GM18507 (cell line): ENCODE results near the gene EEF1AKMT3.

Source experiments
- DNase-seq: peaks from one replicate; pipeline ENCODE4 v3.0.0; 2011; ENCODE audit warnings: low read depth; ENCODE audit not compliant: insufficient read length; ENCODE audit errors: extremely low spot score
- FAIRE-seq: peaks from 2 replicates; lab custom pipeline; 2011; peaks lifted over from hg19 to GRCh38; lab: Jason Lieb, UNC

EEF1AKMT3 gene

DNA sequence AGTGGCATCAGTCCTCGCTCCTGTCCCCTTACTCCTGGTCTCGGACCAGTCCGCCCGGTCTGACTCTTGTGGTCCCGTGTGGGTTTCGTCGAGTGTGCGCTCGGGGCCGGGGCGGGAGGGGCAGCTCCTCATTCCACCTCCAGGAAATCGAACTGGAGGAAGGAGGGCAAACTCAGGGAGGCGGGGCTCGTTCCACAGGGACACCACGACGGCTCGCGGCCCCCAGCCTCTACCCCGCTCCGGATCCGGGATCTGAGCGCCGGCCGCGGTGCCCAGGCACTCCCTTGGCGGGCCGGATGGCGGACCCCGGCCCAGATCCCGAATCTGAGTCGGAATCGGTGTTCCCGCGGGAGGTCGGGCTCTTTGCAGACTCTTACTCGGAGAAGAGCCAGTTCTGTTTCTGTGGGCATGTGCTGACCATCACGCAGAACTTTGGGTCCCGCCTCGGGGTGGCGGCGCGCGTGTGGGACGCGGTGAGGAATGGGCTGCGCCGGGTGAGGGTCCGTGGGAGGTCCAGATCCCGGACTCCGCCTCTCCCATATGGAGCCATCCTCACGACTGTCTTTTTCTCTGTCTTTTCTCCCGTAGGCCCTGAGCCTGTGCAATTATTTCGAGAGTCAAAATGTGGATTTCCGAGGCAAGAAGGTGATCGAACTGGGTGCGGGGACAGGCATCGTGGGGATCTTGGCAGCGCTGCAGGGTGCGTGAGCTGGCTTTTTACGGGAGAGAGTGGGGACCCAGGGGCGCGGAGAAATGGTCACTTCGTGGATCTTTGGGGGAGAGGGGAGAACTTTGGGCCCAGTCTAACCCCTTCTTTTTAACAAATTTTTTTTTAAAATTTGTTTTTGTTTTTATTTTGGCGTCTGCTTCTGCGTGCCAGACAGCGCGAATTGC, at the start of gene EEF1AKMT3:
Gene EEF1AKMT3, plus strand, starts transcription at position 186 of the 894 bp plus-strand sequence. Its CDS starts 111 bp downstream, at position 297.
- no peak for DNase-seq
- no peak for FAIRE-seq

GRCh38 chr12:57722716-57723629, 49.4 kb upstream of the EEF1AKMT3 start:
- FAIRE-seq (no peak), DNase-seq (no peak)

GRCh38 chr12:57723630-57723962, 48.8 kb upstream of the EEF1AKMT3 start:
- no peak for FAIRE-seq

DNA sequence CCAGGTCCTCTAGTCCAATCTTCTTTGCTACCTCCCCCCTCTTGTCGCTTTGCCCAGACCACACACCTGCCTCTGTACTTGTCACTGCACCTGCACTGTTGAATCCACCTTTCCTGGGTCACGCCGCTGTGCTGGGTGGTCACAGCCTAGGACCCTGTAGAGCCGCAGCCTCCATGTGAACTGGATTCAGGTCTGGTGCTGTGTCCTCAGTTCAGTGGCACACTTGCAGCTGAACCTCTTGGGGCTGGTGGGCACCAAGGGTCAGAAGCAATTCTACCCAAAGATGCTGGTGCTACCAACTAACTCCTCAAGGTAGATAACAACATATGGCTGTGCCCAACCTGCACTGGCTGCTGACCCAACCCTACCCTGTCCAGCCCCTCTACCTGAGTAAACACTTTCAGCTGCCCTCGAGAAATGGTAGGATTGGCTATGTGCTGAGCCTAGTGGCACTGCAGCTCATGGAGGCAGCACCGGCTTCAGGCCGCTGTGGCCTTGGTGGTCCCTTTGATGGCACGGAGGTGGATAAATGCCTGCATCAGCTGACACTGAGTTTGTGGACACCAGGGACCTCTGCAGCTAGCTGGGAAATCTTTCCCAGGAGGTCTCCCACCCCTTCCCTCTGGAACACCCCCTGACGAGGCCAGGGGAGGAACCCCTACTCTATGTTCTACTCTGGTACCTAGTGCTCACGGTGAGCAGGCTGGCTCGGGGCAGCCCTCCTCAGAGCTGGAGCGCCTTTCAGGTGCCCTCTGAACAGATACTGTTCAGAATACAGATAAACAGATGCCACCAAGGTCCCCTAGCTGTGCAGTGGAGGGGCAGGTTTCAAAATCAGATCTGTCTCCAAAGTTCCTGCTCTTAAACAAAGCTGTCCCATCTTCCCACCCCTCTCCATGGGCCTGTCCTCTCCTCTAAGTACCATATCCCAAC, 48.1 kb upstream of the EEF1AKMT3 start:
- FAIRE-seq, result no peak
- DNase-seq, result no peak

More at GRCh38 chr12:57723630-57723962, 48.8 kb upstream of the EEF1AKMT3 start:
- no peak for DNase-seq

DNA sequence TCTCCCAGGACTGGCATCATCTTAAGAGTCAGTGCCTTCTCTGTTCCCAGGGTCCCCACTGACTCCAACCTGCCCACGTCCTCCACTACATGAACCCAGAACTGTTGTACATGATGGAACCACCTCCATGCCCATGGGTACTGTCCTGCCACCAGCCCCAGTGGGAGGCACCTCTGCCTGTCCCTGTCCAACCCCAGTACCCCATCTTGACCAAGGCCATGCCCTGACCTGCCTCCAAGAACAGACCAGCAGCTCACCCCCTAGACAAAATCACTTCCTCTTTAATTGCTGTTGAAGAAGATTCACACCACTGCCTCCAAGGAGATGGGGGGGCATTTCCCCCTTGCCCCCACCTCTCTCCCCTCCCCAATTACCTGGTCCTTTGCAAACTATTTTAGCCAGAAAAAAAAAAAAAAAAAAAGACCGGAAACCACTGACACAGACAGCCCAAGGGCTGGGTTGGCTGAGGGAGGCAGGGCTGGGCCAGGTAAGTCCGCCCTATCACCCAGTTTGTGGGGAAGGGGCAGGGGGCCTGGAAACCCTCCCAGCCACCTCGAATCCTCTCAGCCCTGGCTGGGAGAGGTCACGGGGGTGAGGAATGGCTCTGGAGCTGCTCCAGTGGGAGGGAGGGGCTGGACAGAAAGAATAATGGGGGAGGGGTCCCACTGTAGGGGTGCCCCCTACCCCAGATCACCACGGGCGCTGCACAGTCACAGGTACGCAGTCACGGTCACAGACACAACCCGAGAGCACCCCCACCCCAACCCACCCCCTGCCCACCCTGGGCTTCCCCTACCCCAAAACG, 47.3 kb upstream of the EEF1AKMT3 start:
- DNase-seq, result no peak
- no peak for FAIRE-seq

DNA sequence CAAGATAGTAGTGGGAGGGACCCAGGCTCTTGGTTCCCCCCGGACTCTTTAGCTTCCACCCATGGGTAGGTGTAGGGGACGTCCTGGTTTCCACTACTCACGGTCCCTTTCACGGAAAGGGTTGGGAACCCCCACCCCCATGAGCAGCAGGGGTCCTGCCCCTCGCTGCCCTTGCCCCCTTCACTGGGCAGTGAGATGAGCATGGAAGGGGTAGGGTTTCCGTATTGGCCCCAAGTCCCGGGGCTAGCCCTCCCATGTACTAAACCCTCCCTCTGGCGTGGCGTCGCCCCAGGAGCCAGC, 46.6 kb upstream of the EEF1AKMT3 start:
- FAIRE-seq (no peak), DNase-seq (no peak)

- FAIRE-seq, result no peak
- no peak for DNase-seq
Measured at GRCh38 chr12:57726151-57726883, 46.1 kb upstream of the EEF1AKMT3 start.

- FAIRE-seq (no peak), DNase-seq (no peak)
Measured at GRCh38 chr12:57726884-57727757, 45.3 kb upstream of the EEF1AKMT3 start.

DNA sequence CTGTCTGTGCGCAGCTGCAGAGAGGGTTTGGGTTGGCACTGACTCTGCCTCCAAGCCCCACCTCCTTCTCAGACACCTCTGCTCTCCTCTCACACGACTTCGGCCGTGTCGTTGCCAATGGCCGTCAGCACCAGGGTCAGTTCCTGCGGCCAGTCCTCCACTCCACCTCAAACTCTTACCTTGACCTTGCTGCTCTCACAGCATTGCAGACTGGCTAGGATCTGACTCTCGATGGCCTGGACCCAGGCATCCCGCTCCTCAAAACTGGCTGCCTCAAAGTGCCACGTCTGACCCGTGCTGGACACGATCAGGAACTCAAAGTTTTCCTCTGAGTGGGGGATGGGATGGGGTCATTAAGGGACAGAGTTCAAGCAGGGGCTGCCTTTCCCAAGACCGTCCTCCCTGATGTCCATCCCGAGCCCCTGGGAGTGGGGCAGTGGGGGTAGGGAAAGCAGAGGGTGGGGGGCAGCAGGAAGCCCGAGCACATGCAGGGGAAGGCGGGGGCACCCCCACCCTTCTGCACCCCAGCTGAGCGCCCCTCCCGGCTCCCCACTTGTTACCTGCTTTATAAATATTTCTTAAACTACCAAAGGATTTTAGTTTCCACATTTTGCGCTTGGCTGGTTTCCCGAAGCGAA, 44.5 kb upstream of the EEF1AKMT3 start:
- FAIRE-seq (no peak), DNase-seq (no peak)

GRCh38 chr12:57729321-57729844, 43.0 kb upstream of the EEF1AKMT3 start:
- FAIRE-seq (no peak), DNase-seq (no peak)

GRCh38 chr12:57730336-57731067, 41.9 kb upstream of the EEF1AKMT3 start:
- DNase-seq, result no peak

GRCh38 chr12:57731411-57732080, 40.9 kb upstream of the EEF1AKMT3 start:
- no peak for FAIRE-seq
- no peak for DNase-seq

More at GRCh38 chr12:57730336-57731067, 41.9 kb upstream of the EEF1AKMT3 start:
- FAIRE-seq, result no peak

GRCh38 chr12:57732270-57732669, 40.1 kb upstream of the EEF1AKMT3 start:
- DNase-seq, result no peak

GRCh38 chr12:57732726-57733593, 39.5 kb upstream of the EEF1AKMT3 start:
- no peak for FAIRE-seq
- no peak for DNase-seq

More at GRCh38 chr12:57732270-57732669, 40.1 kb upstream of the EEF1AKMT3 start:
- no peak for FAIRE-seq
